GM23248 (cell line): Measurements from ENCODE around the gene XRN2. TPM values are rescaled to one million over a fixed set of nuclear protein-coding genes. Genes with fewer than 3 reads are reported as not detected.

Experiments
- DNase-seq: peaks from one replicate; pipeline ENCODE4 v3.0.0-alpha.2; 2015
- H2AFZ ChIP-seq: fragments of 200-600 bp; sonication (generic); 2 replicates; pipeline ENCODE4 v1.6.1; 2016; ENCODE audit warnings: antibody characterized with exemption
- H3F3A ChIP-seq: fragments of 200-600 bp; sonication (generic); 2 replicates; pipeline ENCODE4 v1.6.1; 2016; ENCODE audit warnings: mild to moderate bottlenecking, antibody characterized with exemption, mixed run types; ENCODE audit not compliant: insufficient read depth
- H3K27ac ChIP-seq: fragments of 200-600 bp; sonication (generic); 2 replicates; pipeline ENCODE4 v1.5.1; 2016; ENCODE audit warnings: mild to moderate bottlenecking
- H3K27me3 ChIP-seq: fragments of 200-600 bp; sonication (generic); replicated peaks from 2 replicates; pipeline ENCODE4 v1.6.1; 2016; ENCODE audit warnings: mild to moderate bottlenecking; ENCODE audit not compliant: insufficient read depth
- H3K36me3 ChIP-seq: fragments of 200-600 bp; sonication (generic); 2 replicates; pipeline ENCODE4 v1.6.1; 2016; ENCODE audit warnings: low read depth, mild to moderate bottlenecking
- H3K4me1 ChIP-seq: fragments of 200-600 bp; sonication (generic); 2 replicates; pipeline ENCODE4 v1.6.1; 2016; ENCODE audit warnings: mild to moderate bottlenecking; ENCODE audit not compliant: insufficient read depth
- H3K4me2 ChIP-seq: fragments of 200-600 bp; sonication (generic); one replicate; pipeline ENCODE4 v1.6.1; 2016; ENCODE audit warnings: mild to moderate bottlenecking; ENCODE audit not compliant: unreplicated experiment
- H3K4me3 ChIP-seq: fragments of 200-600 bp; sonication (generic); 2 replicates; pipeline ENCODE4 v1.5.1; 2016; ENCODE audit warnings: mild to moderate bottlenecking
- H3K79me2 ChIP-seq: fragments of 200-600 bp; sonication (generic); 2 replicates; pipeline ENCODE4 v1.6.1; 2016; ENCODE audit warnings: mild to moderate bottlenecking; ENCODE audit not compliant: insufficient read depth
- H3K9ac ChIP-seq: fragments of 200-600 bp; sonication (generic); 2 replicates; pipeline ENCODE4 v1.6.1; 2016; ENCODE audit warnings: mild to moderate bottlenecking
- H3K9me2 ChIP-seq: fragments of 200-600 bp; sonication (generic); 2 replicates; pipeline ENCODE4 v1.6.1; 2016; ENCODE audit warnings: mixed run types, mild to moderate bottlenecking, moderate library complexity; ENCODE audit not compliant: insufficient read depth
- H3K9me3 ChIP-seq: fragments of 200-600 bp; sonication (generic); one replicate; pipeline ENCODE4 v1.6.1; 2017; ENCODE audit warnings: low read depth
- H4K20me1 ChIP-seq: fragments of 200-600 bp; sonication (generic); 2 replicates; pipeline ENCODE4 v1.6.0; 2016; ENCODE audit not compliant: insufficient read depth
- EZH2 ChIP-seq: fragments of 200-600 bp; sonication (generic); IDR thresholded peaks from 2 replicates; pipeline ENCODE4 v1.6.1; 2018; ENCODE audit warnings: antibody characterized with exemption, mild to moderate bottlenecking; ENCODE audit not compliant: insufficient read depth, poor library complexity, severe bottlenecking
- EZH2phosphoT487 ChIP-seq: fragments of 200-600 bp; sonication (generic); IDR thresholded peaks from 2 replicates; pipeline ENCODE4 v1.6.1; 2018; ENCODE audit warnings: antibody characterized with exemption, moderate library complexity, mild to moderate bottlenecking, low read depth; ENCODE audit not compliant: insufficient read depth
- WGBS, 2 experiments: methylation state at CpG; one replicate each; pipeline ENCODE4 v1.1.6; 2015 to 2017; ENCODE audit warnings: low lambda C conversion rate in 2 of 2, low coverage in 1 of 2; ENCODE audit errors: missing lambda C conversion rate in 2 of 2; 5-methylcytosine and 5-hydroxymethylcytosine counted together
- in situ Hi-C: fragments of 300-500 bp; cut with MboI; formaldehyde crosslinking; loops from 2 replicates; pipeline ENCODE4 v1.15.0; 2020
- polyA plus RNA-seq: library from polyadenylated mRNA; unstranded; fragments of >200 nt; fragmentation: Nextera tagmentation; extraction: Ambion mirVana; gene quantifications from 2 replicates; pipeline ENCODE4 v1.2.1, GENCODE V29; 2016
- total RNA-seq: library from RNA; depleted of rRNA; stranded (reverse); fragments of >200 nt; shearing (Covaris generic); gene quantifications from 2 replicates; pipeline ENCODE4 v1.2.3, GENCODE V29; 2014

XRN2 gene
- total and polyA plus RNA-seq, 2 experiments from 2014 or later: 55.0 to 78.9 TPM

GRCh38 chr20:21342656-21343345 lies 39.7 kb downstream of the XRN2 start:
- H3K27ac ChIP-seq: no peak overlapping the region
- H3K27me3 ChIP-seq: no peaks in the 10 kb centered on the region
- H3K36me3 ChIP-seq: peaks cover 60% of the 10 kb centered on the region
- H3K4me2 ChIP-seq: no peak overlapping the region
- H3K79me2 ChIP-seq: peaks cover 42% of the 10 kb centered on the region
- no peak overlapping the region for H2AFZ ChIP-seq
- H3K9me3 ChIP-seq: no peaks in the 10 kb centered on the region
- H3K4me3 ChIP-seq: no peak overlapping the region
- no peak for TF ChIP-seq EZH2
- TF ChIP-seq EZH2phosphoT487: no peak
- in situ Hi-C loops: no loop called here
- no peaks in the 10 kb centered on the region for H3K9me2 ChIP-seq
- no peaks in the 10 kb centered on the region for H3F3A ChIP-seq
- no peaks in the 10 kb centered on the region for H4K20me1 ChIP-seq
- WGBS, 2 experiments: 72 to 79% methylated on average over 4 of the region's 4 CpGs
- H3K4me1 ChIP-seq: no peaks in the 10 kb centered on the region; the same call in 1 of the 2 replicates
- peak; percentile 23 for DNase-seq
- no peak overlapping the region for H3K9ac ChIP-seq

GRCh38 chr20:21344206-21344900 lies 41.2 kb downstream of the XRN2 start:
- peaks cover 42% of the 10 kb centered on the region for H3K79me2 ChIP-seq
- no peak overlapping the region for H3K9ac ChIP-seq
- H3K27me3 ChIP-seq: no peaks in the 10 kb centered on the region
- no peak overlapping the region for H2AFZ ChIP-seq
- no peaks in the 10 kb centered on the region; the same call in 1 of the 2 replicates for H3K4me1 ChIP-seq
- no peak for DNase-seq
- no peak overlapping the region for H3K27ac ChIP-seq
- no peaks in the 10 kb centered on the region for H3K9me2 ChIP-seq
- in situ Hi-C loops: no loop called here
- H3K36me3 ChIP-seq: peaks cover 59% of the 10 kb centered on the region
- no peak overlapping the region for H3K4me2 ChIP-seq
- WGBS, 2 experiments: 85 to 89% methylated on average over 5 of the region's 5 CpGs
- H3K4me3 ChIP-seq: no peak overlapping the region
- TF ChIP-seq EZH2 (no peak), EZH2phosphoT487 (no peak)
- H3F3A ChIP-seq: no peaks in the 10 kb centered on the region
- no peaks in the 10 kb centered on the region for H3K9me3 ChIP-seq
- no peaks in the 10 kb centered on the region for H4K20me1 ChIP-seq

GRCh38 chr20:21344961-21345360 lies 41.8 kb downstream of the XRN2 start:
- in situ Hi-C loops: no loop called here
- Histone ChIP-seq H3K4me3 (no peak overlapping the region), H3K4me2 (no peak overlapping the region), H3K27ac (no peak overlapping the region), H3K4me1 (no peaks in the 10 kb centered on the region; the same call in 1 of the 2 replicates), H3K9ac (no peak overlapping the region), H3K79me2 (peaks cover 36% of the 10 kb centered on the region), H2AFZ (no peak overlapping the region), H3F3A (no peaks in the 10 kb centered on the region), H3K9me3 (no peaks in the 10 kb centered on the region), H3K27me3 (no peaks in the 10 kb centered on the region), H3K36me3 (peaks cover 58% of the 10 kb centered on the region), H3K9me2 (no peaks in the 10 kb centered on the region), H4K20me1 (no peaks in the 10 kb centered on the region)
- TF ChIP-seq EZH2phosphoT487 (no peak), EZH2 (no peak)
- WGBS, 2 experiments: 27 to 30% methylated on average over 1 of the region's 1 CpG
- DNase-seq: no peak

GRCh38 chr20:21352703-21353102 lies 49.6 kb downstream of the XRN2 start:
- Histone ChIP-seq H3F3A (peaks cover 28% of the 10 kb centered on the region), H3K4me1 (peaks cover 10% of the 10 kb centered on the region; the same call in 1 of the 2 replicates), H3K79me2 (peaks cover 10% of the 10 kb centered on the region), H3K9me3 (no peaks in the 10 kb centered on the region), H4K20me1 (no peaks in the 10 kb centered on the region), H3K9ac (no peak overlapping the region), H3K9me2 (no peaks in the 10 kb centered on the region), H3K27me3 (no peaks in the 10 kb centered on the region), H3K27ac (peak overlapping the region; percentile 19; the same call in 1 of the 2 replicates), H3K4me3 (no peak overlapping the region), H3K4me2 (peak overlapping the region; percentile 16), H3K36me3 (peaks cover 41% of the 10 kb centered on the region), H2AFZ (no peak overlapping the region)
- peak; percentile 62 for DNase-seq
- in situ Hi-C loops: no loop called here
- TF ChIP-seq EZH2 (no peak), EZH2phosphoT487 (no peak)
